GM19240 (cell line): ENCODE data around the gene SCG3.

Experiments used
- DNase-seq: peaks from one replicate; pipeline ENCODE4 v3.0.0; 2011; ENCODE audit warnings: low spot score; ENCODE audit not compliant: insufficient read length

SCG3 gene

DNA sequence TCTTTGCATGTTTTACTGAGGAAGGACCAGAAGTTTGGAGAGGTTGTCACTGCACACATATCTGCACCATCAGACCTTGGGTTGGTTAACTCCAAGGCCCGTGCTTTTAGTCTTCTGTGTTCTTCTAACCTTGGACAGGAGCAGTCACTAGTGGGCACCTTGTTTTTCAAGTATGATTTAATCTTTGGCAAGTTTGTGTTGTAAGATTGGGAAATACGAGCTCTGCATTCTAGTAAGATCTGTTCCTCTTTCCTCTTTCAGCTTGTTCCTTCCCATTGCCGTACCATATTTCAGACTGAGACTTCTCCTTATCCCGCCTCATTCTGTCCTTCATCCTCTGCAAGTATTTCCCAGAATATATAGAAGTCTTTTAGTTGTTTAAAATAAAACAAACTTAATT lies 75.2 kb downstream of the SCG3 start:
- no peak for DNase-seq

DNA sequence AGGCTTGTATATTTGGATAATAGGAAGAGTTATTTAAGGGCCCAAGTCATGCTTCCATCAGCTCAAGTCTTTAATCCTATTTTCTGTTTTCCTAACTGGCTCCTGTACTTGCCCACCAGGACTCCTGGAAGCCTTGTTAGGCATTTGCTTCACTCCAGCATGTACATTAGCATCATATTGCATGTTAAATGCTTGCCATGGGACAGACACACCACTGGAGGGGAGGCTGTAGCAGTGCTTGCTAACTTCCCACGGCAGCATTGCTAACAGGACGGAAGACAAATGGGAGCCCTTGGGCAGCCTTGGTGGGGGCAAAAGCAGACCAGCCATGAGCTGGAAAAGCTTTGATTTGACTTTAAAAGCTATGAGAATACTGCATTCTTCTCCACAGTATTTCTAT lies 76.1 kb downstream of the SCG3 start:
- no peak for DNase-seq

DNA sequence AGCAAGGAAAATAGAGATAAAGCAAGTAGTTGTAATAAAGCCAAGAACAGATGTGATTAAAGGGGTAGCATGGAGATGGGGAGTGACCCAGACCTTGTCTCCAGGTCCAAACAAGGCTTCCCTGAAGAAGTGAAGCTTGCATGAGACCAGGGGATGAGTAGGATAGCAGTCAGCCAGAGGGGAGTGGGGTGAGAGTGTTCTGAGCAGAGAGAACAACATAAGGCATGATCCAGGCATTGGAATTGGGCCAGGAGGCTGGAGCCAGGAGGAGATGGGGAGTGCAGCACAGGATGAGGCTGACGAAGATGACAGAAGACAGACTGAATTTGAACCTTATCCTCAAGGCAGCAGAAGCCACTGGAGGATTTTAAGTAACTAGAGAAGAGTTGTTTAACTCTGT lies 77.3 kb downstream of the SCG3 start:
- DNase-seq: no peak

DNA sequence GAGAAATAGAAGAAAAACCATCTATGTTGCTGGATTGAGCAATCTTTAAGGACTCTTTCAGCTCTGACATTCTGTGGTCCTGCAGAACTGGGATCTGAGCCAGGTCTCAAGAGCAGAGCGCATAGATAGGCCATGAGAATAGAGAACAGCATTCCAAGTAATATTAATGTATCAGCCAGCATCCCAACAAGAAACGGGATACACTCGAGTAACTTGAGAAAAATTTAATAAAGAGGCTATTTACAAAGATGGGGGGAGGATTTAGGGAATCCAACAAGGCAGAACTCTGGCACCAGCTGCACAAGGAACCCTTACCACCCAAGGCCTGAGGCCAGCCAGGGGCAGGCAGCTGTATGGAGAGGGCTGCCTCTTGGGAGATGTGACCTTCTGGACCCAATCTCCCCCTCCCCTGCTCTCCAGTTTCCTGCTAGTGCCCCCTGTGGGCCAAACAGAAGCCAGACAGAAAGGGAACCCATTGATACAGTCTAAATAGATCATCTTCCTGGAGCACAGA lies 78.3 kb downstream of the SCG3 start:
- no peak for DNase-seq

DNA sequence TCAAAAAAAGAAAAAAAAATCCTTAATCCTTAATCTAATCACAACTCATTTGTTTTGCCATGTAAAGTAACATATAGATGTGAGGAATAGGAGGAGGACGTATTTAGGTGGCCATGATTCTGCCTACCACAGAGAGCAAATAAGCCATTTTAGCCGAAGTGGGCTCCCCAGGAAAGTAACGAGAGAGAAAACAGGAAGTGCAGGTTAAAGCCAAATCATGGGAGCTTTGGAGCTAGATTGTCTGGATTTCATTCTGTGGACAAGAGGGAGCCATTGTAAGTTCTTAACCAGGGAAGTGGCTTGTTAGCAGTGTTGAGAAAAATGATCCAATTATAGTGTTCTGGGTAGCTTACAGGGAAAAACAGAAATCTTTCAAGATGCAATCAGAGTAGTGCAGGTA lies 79.5 kb downstream of the SCG3 start:
- no peak for DNase-seq

DNA sequence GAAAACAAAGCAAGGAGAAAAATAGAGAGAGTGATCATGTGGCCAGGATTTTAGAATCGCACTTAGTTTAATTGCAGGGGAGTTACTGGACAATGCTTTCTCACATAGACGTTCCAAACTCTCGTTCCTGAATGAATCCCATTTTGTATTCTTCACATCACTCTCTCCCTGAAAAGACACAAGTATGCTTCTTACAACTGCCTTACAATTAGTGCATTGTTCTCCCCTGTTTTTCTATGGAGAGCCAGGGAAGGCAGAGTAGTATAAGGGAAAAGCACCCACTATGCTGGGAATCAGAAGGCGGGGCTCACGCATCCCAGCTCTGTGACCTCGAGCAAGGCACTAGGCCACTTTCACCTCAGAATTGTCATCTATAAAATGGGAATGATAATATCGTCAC lies 84.4 kb downstream of the SCG3 start:
- DNase-seq: no peak

DNA sequence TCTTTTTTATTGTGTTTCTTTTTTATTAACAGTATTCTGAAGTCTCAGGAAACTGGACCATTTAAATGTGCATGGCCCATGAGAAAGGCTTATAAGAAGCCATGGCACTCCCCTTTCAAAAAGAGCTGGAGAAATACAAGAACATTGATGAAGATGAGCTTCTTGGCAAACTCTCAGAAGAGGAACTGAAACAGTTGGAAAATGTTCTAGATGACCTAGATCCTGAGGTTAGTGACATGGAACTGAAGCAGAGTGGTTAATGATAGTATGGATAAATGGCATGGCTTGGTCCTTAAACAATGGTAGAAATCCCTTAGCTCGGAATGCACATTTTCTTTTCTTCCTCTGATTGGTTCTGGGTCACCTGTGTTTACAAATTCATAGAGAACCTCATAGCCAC lies 85.0 kb downstream of the SCG3 start:
- no peak for DNase-seq

DNA sequence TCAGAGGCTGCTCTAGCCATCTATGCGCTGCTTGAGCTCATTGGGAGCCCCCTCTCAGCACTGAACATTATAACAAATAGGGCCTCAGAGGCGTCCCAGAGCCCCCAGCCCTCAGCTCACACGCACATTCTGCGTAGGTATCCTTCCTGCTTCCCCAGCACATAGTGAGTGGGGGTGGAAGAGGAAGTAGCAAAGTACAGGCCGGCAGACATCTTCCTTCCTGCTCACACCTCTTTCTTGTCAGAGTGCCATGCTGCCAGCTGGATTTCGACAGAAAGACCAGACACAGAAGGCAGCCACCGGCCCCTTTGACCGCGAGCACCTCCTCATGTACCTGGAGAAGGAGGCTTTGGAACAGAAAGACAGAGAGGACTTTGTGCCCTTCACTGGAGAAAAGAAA lies 86.7 kb downstream of the SCG3 start:
- no peak for DNase-seq
